Neuronal stem cell (in vitro differentiated cells): ENCODE data around the gene RPS6KA5.

Experiments used
- DNase-seq: peaks from one replicate; pipeline ENCODE4 v3.0.0-alpha.2; 2013; ENCODE audit warnings: low spot score
- H2AFZ ChIP-seq: one replicate; pipeline ENCODE4 v1.6.1; 2013; ENCODE audit warnings: mild to moderate bottlenecking, low read length, inconsistent platforms
- H2AK5ac ChIP-seq: 2 replicates; pipeline ENCODE4 v1.6.1; 2013; ENCODE audit warnings: low read depth, mild to moderate bottlenecking, inconsistent platforms, low read length, moderate library complexity, mixed read lengths
- H2BK120ac ChIP-seq: 2 replicates; pipeline ENCODE4 v1.6.1; 2013; ENCODE audit warnings: low read depth, mild to moderate bottlenecking, inconsistent platforms, low read length, moderate library complexity, mixed read lengths
- H2BK12ac ChIP-seq: one replicate; pipeline ENCODE4 v1.6.1; 2013; ENCODE audit warnings: low read length, inconsistent platforms
- H2BK15ac ChIP-seq: 2 replicates; pipeline ENCODE4 v1.6.1; 2013; ENCODE audit warnings: mild to moderate bottlenecking, low read length, inconsistent platforms, mixed read lengths
- H2BK5ac ChIP-seq: one replicate; pipeline ENCODE4 v1.6.1; 2013; ENCODE audit warnings: inconsistent platforms, mild to moderate bottlenecking, low read length, moderate library complexity
- H3K14ac ChIP-seq: one replicate; pipeline ENCODE4 v1.6.1; 2013; ENCODE audit warnings: low read length, inconsistent platforms
- H3K18ac ChIP-seq: 2 replicates; pipeline ENCODE4 v1.6.1; 2013; ENCODE audit warnings: low read length, inconsistent platforms
- H3K23ac ChIP-seq: 2 replicates; pipeline ENCODE4 v1.6.1; 2013; ENCODE audit warnings: low read depth, mild to moderate bottlenecking, mixed read lengths, low read length, inconsistent platforms; ENCODE audit not compliant: poor library complexity
- H3K27ac ChIP-seq: replicated peaks from 3 replicates; pipeline ENCODE4 v1.5.1; 2013; ENCODE audit warnings: low read length, inconsistent platforms
- H3K27me3 ChIP-seq, 3 experiments: 2 replicates each; pipeline ENCODE4 v1.6.1; 2013; ENCODE audit warnings: low read length in 3 of 3, mild to moderate bottlenecking in 2 of 3, inconsistent platforms in 1 of 3, low read depth in 1 of 3, mixed read lengths in 1 of 3, moderate library complexity in 1 of 3; ENCODE audit not compliant: control insufficient read depth in 3 of 3, insufficient read depth in 3 of 3
- H3K36me3 ChIP-seq, 2 donors: replicated peaks in 1 of 2; 2 replicates each; pipeline ENCODE4 v1.6.1; 2013; ENCODE audit warnings: low read length in 2 of 2; ENCODE audit not compliant: control insufficient read depth in 2 of 2, insufficient read depth in 2 of 2
- H3K4ac ChIP-seq: 2 replicates; pipeline ENCODE4 v1.6.1; 2013; ENCODE audit warnings: inconsistent platforms, mild to moderate bottlenecking, low read length, moderate library complexity
- H3K4me1 ChIP-seq, 2 donors: 1 replicate in 1 of 2; 2 replicates in 1 of 2; pipeline ENCODE4 v1.6.1; 2013; ENCODE audit warnings: low read length in 2 of 2, low read depth in 1 of 2; ENCODE audit not compliant: control insufficient read depth in 2 of 2, insufficient read depth in 1 of 2
- H3K4me2 ChIP-seq: one replicate; pipeline ENCODE4 v1.6.1; 2013; ENCODE audit warnings: mild to moderate bottlenecking, low read length, inconsistent platforms; ENCODE audit not compliant: insufficient read depth, poor library complexity, severe bottlenecking
- H3K4me3 ChIP-seq, 2 donors: 2 replicates each; pipeline ENCODE4 v1.5.1; 2013; ENCODE audit warnings: low read length in 2 of 2, mild to moderate bottlenecking in 2 of 2, inconsistent platforms in 1 of 2, moderate library complexity in 1 of 2
- H3K79me1 ChIP-seq: one replicate; pipeline ENCODE4 v1.6.1; 2013; ENCODE audit warnings: low read depth, mild to moderate bottlenecking, inconsistent platforms, low read length, moderate library complexity
- H3K9ac ChIP-seq: one replicate; pipeline ENCODE4 v1.6.1; 2013; ENCODE audit warnings: mild to moderate bottlenecking, low read depth, low read length, inconsistent platforms; ENCODE audit not compliant: poor library complexity
- H3K9me3 ChIP-seq, 2 donors: replicated peaks in 1 of 2; 2 replicates each; pipeline versions ENCODE3 to v1.6.1; 2013; ENCODE audit warnings: low read length in 2 of 2, mild to moderate bottlenecking in 2 of 2, inconsistent platforms in 1 of 2, low read depth in 1 of 2, mixed read lengths in 1 of 2, moderate library complexity in 1 of 2; ENCODE audit not compliant: control insufficient read depth in 2 of 2, insufficient read depth in 1 of 2
- H4K8ac ChIP-seq: one replicate; pipeline ENCODE4 v1.6.1; 2013; ENCODE audit warnings: low read depth, mild to moderate bottlenecking, inconsistent platforms, low read length, moderate library complexity
- H4K91ac ChIP-seq: one replicate; pipeline ENCODE4 v1.6.1; 2013; ENCODE audit warnings: low read length, low read depth, mild to moderate bottlenecking, inconsistent platforms; ENCODE audit not compliant: poor library complexity
- WGBS, 2 donors: extraction: QIAGEN DNeasy Blood & Tissue Kit; methylation state at CpG; one replicate each; pipeline ENCODE4 v1.1.7; 2013; ENCODE audit warnings: missing lambda C conversion rate in 2 of 2, mixed read lengths in 1 of 2; ENCODE audit not compliant: insufficient read length in 2 of 2, insufficient replicate concordance in 1 of 2; ENCODE audit errors: extremely low coverage in 2 of 2; 5-methylcytosine and 5-hydroxymethylcytosine counted together

RPS6KA5 gene

DNA sequence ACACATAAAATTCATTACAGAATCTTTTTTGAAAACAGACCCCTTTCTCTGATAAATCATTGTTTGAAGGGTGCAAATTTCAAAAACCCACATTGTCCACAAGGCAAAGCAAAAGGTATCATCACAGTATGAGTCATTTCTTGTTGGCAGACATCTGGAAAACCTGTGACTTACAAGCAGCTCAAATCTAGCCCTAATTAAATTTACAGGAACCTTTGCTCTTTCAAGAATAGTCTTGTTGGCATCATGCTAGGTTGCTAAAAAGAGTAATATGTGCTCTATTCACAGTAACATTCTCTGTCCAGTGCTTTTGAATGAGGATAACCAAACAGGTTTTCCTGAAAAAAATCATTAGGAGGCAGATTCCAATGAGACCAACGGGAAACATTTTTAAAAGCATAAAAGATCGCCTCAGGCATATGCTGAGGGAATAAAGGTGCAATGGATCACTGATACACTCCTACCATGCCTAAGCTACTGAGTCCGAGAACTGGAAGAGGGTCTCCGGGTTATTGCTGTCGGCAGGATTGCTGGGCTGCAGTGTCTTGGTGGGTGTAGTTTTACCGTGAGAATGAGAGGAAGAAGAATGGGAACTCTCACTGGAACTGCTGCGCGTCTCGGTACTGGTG lies 188.7 kb downstream of the RPS6KA5 start:
- Histone ChIP-seq H3K23ac (no peak overlapping the region), H4K91ac (no peak overlapping the region), H3K18ac (no peak overlapping the region), H3K4me3 (no peak overlapping the region), H3K14ac (no peak overlapping the region), H4K8ac (no peak overlapping the region), H3K4me2 (no peak overlapping the region), H3K27me3 (no peaks in the 10 kb centered on the region), H2AFZ (no peak overlapping the region), H2BK15ac (no peak overlapping the region), H3K4me1 (peaks cover 5 to 6% of the 10 kb centered on the region in 2 donors), H3K9ac (no peak overlapping the region), H2BK5ac (no peak overlapping the region), H2BK120ac (no peak overlapping the region), H2AK5ac (no peak overlapping the region), H2BK12ac (no peak overlapping the region), H3K79me1 (no peaks in the 10 kb centered on the region), H3K9me3 (no peaks in the 10 kb centered on the region), H3K4ac (no peak overlapping the region), H3K27ac (no peak overlapping the region), H3K36me3 (peaks cover 0 to 3% of the 10 kb centered on the region in 2 donors)
- no CpG with 5 or more reads among the region's 9 CpGs for WGBS, 2 donors
- no peak for DNase-seq

GRCh38 chr14:90870950-90871604 lies 189.4 kb downstream of the RPS6KA5 start:
- H3K9ac ChIP-seq: no peak overlapping the region
- H3K36me3 ChIP-seq: peaks cover 0 to 3% of the 10 kb centered on the region in 2 donors
- no peak overlapping the region for H4K8ac ChIP-seq
- H3K4me2 ChIP-seq: no peak overlapping the region
- no peak overlapping the region for H3K23ac ChIP-seq
- peaks cover 5 to 6% of the 10 kb centered on the region in 2 donors for H3K4me1 ChIP-seq
- H3K14ac ChIP-seq: no peak overlapping the region
- H2BK5ac ChIP-seq: no peak overlapping the region
- no peak overlapping the region for H2BK15ac ChIP-seq
- no peaks in the 10 kb centered on the region for H3K9me3 ChIP-seq
- H3K4ac ChIP-seq: no peak overlapping the region
- no peak overlapping the region for H3K4me3 ChIP-seq
- H2BK120ac ChIP-seq: no peak overlapping the region
- H3K18ac ChIP-seq: no peak overlapping the region
- no peak overlapping the region for H3K27ac ChIP-seq
- peak overlapping the region; percentile 47 for H2AFZ ChIP-seq
- WGBS, 2 donors: no CpG with 5 or more reads among the region's 1 CpG
- H3K27me3 ChIP-seq: no peaks in the 10 kb centered on the region
- H2BK12ac ChIP-seq: no peak overlapping the region
- no peaks in the 10 kb centered on the region for H3K79me1 ChIP-seq
- H4K91ac ChIP-seq: no peak overlapping the region
- no peak overlapping the region for H2AK5ac ChIP-seq
- DNase-seq: no peak

DNA sequence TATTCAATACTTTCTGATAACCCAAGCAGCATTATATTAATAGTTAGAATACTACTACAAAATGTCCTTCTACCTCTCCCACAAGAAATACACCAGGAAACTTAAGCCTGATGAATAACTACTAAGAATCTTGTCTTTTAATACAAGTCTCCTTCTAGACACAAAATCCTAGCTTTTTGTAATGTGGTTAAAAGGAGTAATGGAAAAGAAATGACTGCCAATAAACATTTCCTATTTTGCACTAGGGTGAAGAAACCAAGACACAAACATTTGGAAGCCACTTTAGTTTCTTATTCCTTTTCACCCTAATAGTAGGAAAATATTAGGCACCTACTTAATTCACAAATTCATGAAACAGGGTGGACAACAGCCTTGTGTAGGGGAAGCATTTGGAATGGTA lies 192.9 kb downstream of the RPS6KA5 start:
- Histone ChIP-seq H3K23ac (no peak overlapping the region), H3K36me3 (no peaks in the 10 kb centered on the region), H3K4me1 (peaks cover 1 to 5% of the 10 kb centered on the region in 2 donors), H2AK5ac (no peak overlapping the region), H2BK5ac (no peak overlapping the region), H3K9me3 (no peaks in the 10 kb centered on the region), H3K27ac (no peak overlapping the region), H3K4me2 (no peak overlapping the region), H3K9ac (no peak overlapping the region), H3K27me3 (no peaks in the 10 kb centered on the region), H2BK12ac (no peak overlapping the region), H3K18ac (no peak overlapping the region), H3K4ac (no peak overlapping the region), H2BK120ac (no peak overlapping the region), H3K14ac (no peak overlapping the region), H4K91ac (no peak overlapping the region), H3K4me3 (no peak overlapping the region), H3K79me1 (no peaks in the 10 kb centered on the region), H2AFZ (no peak overlapping the region), H2BK15ac (no peak overlapping the region), H4K8ac (no peak overlapping the region)
- DNase-seq: no peak

DNA sequence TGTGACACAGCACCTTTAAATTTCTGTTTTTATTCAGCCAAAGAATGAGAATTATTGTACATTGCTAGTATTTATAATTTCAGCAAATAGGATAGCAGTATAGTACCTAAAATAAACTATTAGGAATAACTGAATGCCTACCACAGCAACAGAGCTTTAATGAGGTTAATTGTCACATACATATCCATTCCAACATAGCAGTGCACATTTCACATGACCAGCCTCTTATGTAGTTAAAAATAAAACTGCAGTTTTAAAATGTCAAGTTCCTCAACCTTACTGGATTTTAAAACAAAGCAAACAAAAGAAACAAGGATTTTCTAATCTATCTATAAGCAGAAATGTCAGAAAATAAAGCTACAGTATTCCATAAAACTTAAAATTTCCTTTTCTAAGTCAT lies 193.6 kb downstream of the RPS6KA5 start:
- Histone ChIP-seq H3K4me2 (no peak overlapping the region), H3K27me3 (no peaks in the 10 kb centered on the region), H2BK15ac (no peak overlapping the region), H3K4ac (no peak overlapping the region), H2AK5ac (no peak overlapping the region), H3K14ac (no peak overlapping the region), H2BK12ac (no peak overlapping the region), H3K27ac (no peak overlapping the region), H3K23ac (no peak overlapping the region), H3K36me3 (no peaks in the 10 kb centered on the region), H3K4me3 (no peak overlapping the region), H3K18ac (no peak overlapping the region), H3K79me1 (no peaks in the 10 kb centered on the region), H2BK120ac (no peak overlapping the region), H3K4me1 (peaks cover under 1 to 5% of the 10 kb centered on the region in 2 donors), H4K91ac (no peak overlapping the region), H3K9ac (no peak overlapping the region), H2BK5ac (no peak overlapping the region), H2AFZ (no peak overlapping the region), H4K8ac (no peak overlapping the region), H3K9me3 (no peaks in the 10 kb centered on the region)
- no peak for DNase-seq
